IMR-90 (cell line): ENCODE results near the gene TRIM24. TPM values are rescaled to one million over a fixed set of nuclear protein-coding genes. Genes with fewer than 3 reads are reported as not detected.

Experiments
- ATAC-seq: fragments of 200-7000 bp; cut with Tn5 transposase; 2 replicates; pipeline ENCODE4 v1.9.1; 2020; ENCODE audit warnings: low read depth, mild to moderate bottlenecking, moderate library complexity
- BruUV-seq: library from RNA; stranded (reverse); fragments of 400-500 nt; replicated peaks from 2 replicates; lab custom pipeline; 2021; lab: Mats Ljungman, UMichigan
- CTCF ChIA-PET: fragments of 300-600 bp; formaldehyde crosslinking; extraction: SDS; loops from one replicate; lab custom pipeline; 2021; ENCODE audit warnings: antibody characterized with exemption; lab: Yijun Ruan, JAX
- POLR2A ChIA-PET: fragments of 300-600 bp; sonication (Branson Sonifier 250); formaldehyde crosslinking; loops from one replicate; lab custom pipeline; 2022; ENCODE audit warnings: antibody characterized with exemption; ENCODE audit not compliant: unreplicated experiment; lab: Charles Lee
- DNase-seq: peaks from one replicate; pipeline ENCODE4 v3.0.0; 2013
- H2AFZ ChIP-seq: replicated peaks from 2 replicates; pipeline ENCODE3; 2013; ENCODE audit warnings: low read length, mild to moderate bottlenecking; ENCODE audit not compliant: poor library complexity
- H2AK5ac ChIP-seq: 2 replicates; pipeline ENCODE4 v1.6.1; 2013; ENCODE audit warnings: low read depth, low read length, inconsistent platforms
- H2AK9ac ChIP-seq: replicated peaks from 2 replicates; pipeline ENCODE3; 2013; ENCODE audit warnings: mild to moderate bottlenecking, low read depth, low read length, moderate library complexity; ENCODE audit not compliant: poor library complexity
- H2BK120ac ChIP-seq: 2 replicates; pipeline ENCODE4 v1.6.1; 2013; ENCODE audit warnings: low read depth, low read length, inconsistent platforms
- H2BK15ac ChIP-seq: 3 replicates; pipeline ENCODE4 v1.6.1; 2013; ENCODE audit warnings: low read depth, low read length, inconsistent platforms
- H2BK20ac ChIP-seq: 2 replicates; pipeline ENCODE4 v1.6.1; 2013; ENCODE audit warnings: low read depth, mild to moderate bottlenecking, inconsistent platforms, low read length, moderate library complexity
- H2BK5ac ChIP-seq: 2 replicates; pipeline ENCODE4 v1.6.1; 2013; ENCODE audit warnings: mild to moderate bottlenecking, low read depth, low read length, inconsistent platforms; ENCODE audit not compliant: poor library complexity, severe bottlenecking
- H3K14ac ChIP-seq: replicated peaks from 2 replicates; pipeline ENCODE4 v1.6.1; 2013; ENCODE audit warnings: low read depth, low read length, inconsistent platforms
- H3K18ac ChIP-seq: 2 replicates; pipeline ENCODE4 v1.6.1; 2013; ENCODE audit warnings: low read depth, low read length, control low read depth
- H3K23ac ChIP-seq: 2 replicates; pipeline ENCODE4 v1.6.1; 2013; ENCODE audit warnings: low read depth, low read length, inconsistent platforms
- H3K27ac ChIP-seq: 2 replicates; pipeline ENCODE4 v1.5.1; 2013; ENCODE audit warnings: mild to moderate bottlenecking, control low read depth, low read length; ENCODE audit not compliant: insufficient read depth
- H3K27me3 ChIP-seq: 2 replicates; pipeline ENCODE4 v1.6.1; 2013; ENCODE audit warnings: low read length; ENCODE audit not compliant: control insufficient read depth, insufficient read depth
- H3K36me3 ChIP-seq: 2 replicates; pipeline ENCODE4 v1.6.1; 2013; ENCODE audit warnings: low read length, mixed read lengths; ENCODE audit not compliant: control insufficient read depth, insufficient read depth
- H3K4ac ChIP-seq: 2 replicates; pipeline ENCODE4 v1.6.1; 2013; ENCODE audit warnings: low read depth, low read length, inconsistent platforms
- H3K4me1 ChIP-seq: 2 replicates; pipeline ENCODE4 v1.6.1; 2013; ENCODE audit warnings: low read length, mixed read lengths; ENCODE audit not compliant: control insufficient read depth, insufficient read depth
- H3K4me2 ChIP-seq: 2 replicates; pipeline ENCODE4 v1.6.1; 2013; ENCODE audit warnings: low read depth, mild to moderate bottlenecking, control low read depth, low read length, moderate library complexity
- H3K4me3 ChIP-seq: 2 replicates; pipeline ENCODE4 v1.5.1; 2013; ENCODE audit warnings: low read depth, mild to moderate bottlenecking, control low read depth, low read length, moderate library complexity; ENCODE audit not compliant: insufficient read depth
- H3K56ac ChIP-seq: 2 replicates; pipeline ENCODE4 v1.6.1; 2013; ENCODE audit warnings: low read length, inconsistent platforms; ENCODE audit not compliant: insufficient read depth; ENCODE audit errors: extremely low read depth
- H3K79me1 ChIP-seq, 2 experiments: 2 replicates each; pipeline ENCODE4 v1.6.1; 2013; ENCODE audit warnings: low read length in 2 of 2, inconsistent platforms in 1 of 2, low read depth in 1 of 2
- H3K9ac ChIP-seq: 2 replicates; pipeline ENCODE4 v1.6.1; 2013; ENCODE audit warnings: low read depth, low read length, control low read depth
- H3K9me1 ChIP-seq: 2 replicates; pipeline ENCODE4 v1.6.1; 2013; ENCODE audit warnings: low read length, inconsistent platforms; ENCODE audit not compliant: insufficient read depth
- H3K9me3 ChIP-seq: 2 replicates; pipeline ENCODE4 v1.6.1; 2013; ENCODE audit warnings: low read length; ENCODE audit not compliant: control insufficient read depth, insufficient read depth
- H4K20me1 ChIP-seq: 2 replicates; pipeline ENCODE4 v1.6.1; 2013; ENCODE audit warnings: low read length, inconsistent platforms; ENCODE audit not compliant: insufficient read depth
- H4K5ac ChIP-seq: 2 replicates; pipeline ENCODE4 v1.6.1; 2013; ENCODE audit warnings: mild to moderate bottlenecking, low read depth, low read length, control low read depth
- H4K8ac ChIP-seq, 2 experiments: 2 replicates each; pipeline ENCODE4 v1.6.1; 2013; ENCODE audit warnings: low read depth in 2 of 2, low read length in 2 of 2, control low read depth in 1 of 2, inconsistent platforms in 1 of 2
- H4K91ac ChIP-seq: 2 replicates; pipeline ENCODE4 v1.6.1; 2013; ENCODE audit warnings: low read depth, low read length, inconsistent platforms; ENCODE audit not compliant: insufficient read depth
- BHLHE40 ChIP-seq: fragments of 150-350 bp; IDR thresholded peaks from 2 replicates; pipeline ENCODE4 v1.6.1; 2016; ENCODE audit warnings: mild to moderate bottlenecking, low read depth, low read length
- CEBPB ChIP-seq: IDR thresholded peaks from 2 replicates; pipeline ENCODE4 v1.6.1; 2012; ENCODE audit warnings: low read depth, low read length, improper control_type of control experiment
- CHD1 ChIP-seq: IDR thresholded peaks from 2 replicates; pipeline ENCODE4 v1.6.1; 2012; ENCODE audit warnings: low read depth, low read length, improper control_type of control experiment
- FOS ChIP-seq: fragments of 150-350 bp; IDR thresholded peaks from 2 replicates; pipeline ENCODE4 v1.6.1; 2016; ENCODE audit warnings: low read depth, low read length
- MAFK ChIP-seq: IDR thresholded peaks from 2 replicates; pipeline ENCODE4 v1.6.1; 2012; ENCODE audit warnings: low read depth, low read length, improper control_type of control experiment
- MAZ ChIP-seq: IDR thresholded peaks from 2 replicates; pipeline ENCODE4 v1.6.1; 2012; ENCODE audit warnings: low read depth, mild to moderate bottlenecking, low read length, improper control_type of control experiment, moderate library complexity, borderline replicate concordance
- MXI1 ChIP-seq: IDR thresholded peaks from 2 replicates; pipeline ENCODE4 v1.6.1; 2012; ENCODE audit warnings: low read depth, mild to moderate bottlenecking, low read length, moderate library complexity, borderline replicate concordance
- NFE2L2 ChIP-seq: fragments of 150-350 bp; IDR thresholded peaks from 2 replicates; pipeline ENCODE4 v1.6.1; 2016; ENCODE audit warnings: low read depth, mild to moderate bottlenecking, low read length
- POLR2A ChIP-seq: IDR thresholded peaks from 2 replicates; pipeline ENCODE4 v1.6.1; 2012; ENCODE audit warnings: mild to moderate bottlenecking, low read depth, low read length
- RAD21 ChIP-seq: IDR thresholded peaks from 2 replicates; pipeline ENCODE4 v1.6.1; 2012; ENCODE audit warnings: low read length, improper control_type of control experiment
- RCOR1 ChIP-seq: IDR thresholded peaks from 2 replicates; pipeline ENCODE4 v1.6.1; 2012; ENCODE audit warnings: mild to moderate bottlenecking, low read length, improper control_type of control experiment; ENCODE audit not compliant: insufficient replicate concordance
- RFX5 ChIP-seq: IDR thresholded peaks from 2 replicates; pipeline ENCODE4 v1.8.0; 2012; ENCODE audit warnings: low read depth, mild to moderate bottlenecking, low read length, moderate library complexity
- SMC3 ChIP-seq: fragments of 150-350 bp; IDR thresholded peaks from 2 replicates; pipeline ENCODE4 v1.6.1; 2016; ENCODE audit warnings: low read depth, mild to moderate bottlenecking, antibody characterized with exemption, low read length, moderate library complexity
- WGBS, 2 experiments: methylation state at CpG; one replicate each; pipeline versions ENCODE4 v1.1.5 to v1.1.7; 2013; ENCODE audit warnings: missing lambda C conversion rate in 2 of 2; ENCODE audit not compliant: insufficient read length in 1 of 2; ENCODE audit errors: extremely low coverage in 2 of 2; 5-methylcytosine and 5-hydroxymethylcytosine counted together
- dilution Hi-C: fragments of 300-500 bp; cut with HindIII; formaldehyde crosslinking; loops from one replicate; pipeline ENCODE4 v1.14.3; 2018; ENCODE audit warnings: low sequenced_read_pairs; ENCODE audit not compliant: unreplicated experiment
- in situ Hi-C: fragments of 300-500 bp; cut with MboI; formaldehyde crosslinking; loops from 3 replicates; pipeline ENCODE4 v1.14.3; 2019; ENCODE audit warnings: low sequenced_read_pairs, inconsistent platforms, mixed read lengths
- intact Hi-C: fragments of 100-400 bp; cut with micrococcal nuclease; formaldehyde crosslinking; loops from 2 replicates; pipeline ENCODE4 v1.10.0; 2022
- polyA plus RNA-seq, 3 experiments: library from polyadenylated mRNA; depleted of rRNA; stranded (reverse); fragments of >200 nt; gene quantifications; 2 replicates each; pipeline ENCODE4 v1.2.3, GENCODE V29; 2012; ENCODE audit warnings: low replicate concordance in 1 of 3
- total RNA-seq: library from RNA; depleted of rRNA; stranded (reverse); fragments of >200 nt; gene quantifications from 2 replicates; pipeline ENCODE4 v1.2.3, GENCODE V29; 2012
- TF ChIP-seq, protein P1 (sequence below): fragments of 150-350 bp; IDR thresholded peaks from 2 replicates; pipeline ENCODE4 v1.6.1; 2016; ENCODE audit warnings: low read depth, mild to moderate bottlenecking, low read length, moderate library complexity, borderline replicate concordance
- TF ChIP-seq, protein P2 (sequence below): conservative IDR thresholded peaks from 2 replicates; pipeline ENCODE4 v1.5.1; 2012; ENCODE audit warnings: mild to moderate bottlenecking, low read depth, low read length, improper control_type of control experiment
- TF ChIP-seq, protein P3 (sequence below): fragments of 150-350 bp; IDR thresholded peaks from 2 replicates; pipeline ENCODE4 v1.6.1; 2017; ENCODE audit warnings: mild to moderate bottlenecking, antibody characterized with exemption, low read length, low read depth

TRIM24 gene
- total and polyA plus RNA-seq, 2 of the 4 experiments (the other 2 are of a cell fraction): 4.1 to 5.7 TPM

DNA sequence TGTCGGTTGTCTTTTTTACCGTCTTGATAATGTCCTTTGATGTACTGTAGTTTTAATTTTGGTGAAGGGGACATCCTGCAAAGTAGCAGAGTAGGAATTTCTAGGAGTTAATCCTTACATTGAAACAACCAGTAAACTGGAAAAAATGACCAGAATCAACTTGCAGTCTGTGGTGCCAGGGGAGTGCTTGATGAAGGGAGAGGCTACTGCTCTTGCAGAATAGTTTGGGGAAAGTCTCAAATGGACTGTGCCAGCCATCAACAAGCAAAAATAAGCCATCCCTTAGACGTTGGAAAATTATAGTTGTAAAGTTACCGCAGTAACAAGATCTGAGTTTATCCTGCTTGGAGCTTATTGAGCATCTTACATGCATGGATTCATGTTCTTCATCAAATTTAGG, 32.4 kb downstream of the TRIM24 start:
- no peak overlapping the region for H3K27ac ChIP-seq
- H2BK5ac ChIP-seq: no peak overlapping the region
- H2BK15ac ChIP-seq: no peak overlapping the region
- no peak overlapping the region for H3K4ac ChIP-seq
- no peaks in the 10 kb centered on the region for H3K9me3 ChIP-seq
- peaks cover 12 to 15% of the 10 kb centered on the region in 2 experiments; a peak in 3 of 4 replicates for H3K79me1 ChIP-seq
- no peaks in the 10 kb centered on the region for H3K27me3 ChIP-seq
- dilution Hi-C loops: no loop called here
- H2AFZ ChIP-seq: no peak overlapping the region
- TF ChIP-seq CHD1: no peak
- TF ChIP-seq CEBPB: no peak
- no peak for TF ChIP-seq MAZ
- TF ChIP-seq MXI1: no peak
- TF ChIP-seq, protein P1, sequence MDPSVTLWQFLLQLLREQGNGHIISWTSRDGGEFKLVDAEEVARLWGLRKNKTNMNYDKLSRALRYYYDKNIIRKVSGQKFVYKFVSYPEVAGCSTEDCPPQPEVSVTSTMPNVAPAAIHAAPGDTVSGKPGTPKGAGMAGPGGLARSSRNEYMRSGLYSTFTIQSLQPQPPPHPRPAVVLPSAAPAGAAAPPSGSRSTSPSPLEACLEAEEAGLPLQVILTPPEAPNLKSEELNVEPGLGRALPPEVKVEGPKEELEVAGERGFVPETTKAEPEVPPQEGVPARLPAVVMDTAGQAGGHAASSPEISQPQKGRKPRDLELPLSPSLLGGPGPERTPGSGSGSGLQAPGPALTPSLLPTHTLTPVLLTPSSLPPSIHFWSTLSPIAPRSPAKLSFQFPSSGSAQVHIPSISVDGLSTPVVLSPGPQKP: no peak
- TF ChIP-seq NFE2L2: no peak
- no peak for TF ChIP-seq FOS
- no peak for TF ChIP-seq MAFK
- TF ChIP-seq RAD21: no peak
- no peak for TF ChIP-seq RCOR1
- TF ChIP-seq POLR2A: no peak
- TF ChIP-seq, protein P2, sequence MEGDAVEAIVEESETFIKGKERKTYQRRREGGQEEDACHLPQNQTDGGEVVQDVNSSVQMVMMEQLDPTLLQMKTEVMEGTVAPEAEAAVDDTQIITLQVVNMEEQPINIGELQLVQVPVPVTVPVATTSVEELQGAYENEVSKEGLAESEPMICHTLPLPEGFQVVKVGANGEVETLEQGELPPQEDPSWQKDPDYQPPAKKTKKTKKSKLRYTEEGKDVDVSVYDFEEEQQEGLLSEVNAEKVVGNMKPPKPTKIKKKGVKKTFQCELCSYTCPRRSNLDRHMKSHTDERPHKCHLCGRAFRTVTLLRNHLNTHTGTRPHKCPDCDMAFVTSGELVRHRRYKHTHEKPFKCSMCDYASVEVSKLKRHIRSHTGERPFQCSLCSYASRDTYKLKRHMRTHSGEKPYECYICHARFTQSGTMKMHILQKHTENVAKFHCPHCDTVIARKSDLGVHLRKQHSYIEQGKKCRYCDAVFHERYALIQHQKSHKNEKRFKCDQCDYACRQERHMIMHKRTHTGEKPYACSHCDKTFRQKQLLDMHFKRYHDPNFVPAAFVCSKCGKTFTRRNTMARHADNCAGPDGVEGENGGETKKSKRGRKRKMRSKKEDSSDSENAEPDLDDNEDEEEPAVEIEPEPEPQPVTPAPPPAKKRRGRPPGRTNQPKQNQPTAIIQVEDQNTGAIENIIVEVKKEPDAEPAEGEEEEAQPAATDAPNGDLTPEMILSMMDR: no peak
- no peak for TF ChIP-seq RFX5
- TF ChIP-seq BHLHE40: no peak
- TF ChIP-seq SMC3: no peak
- TF ChIP-seq, protein P3, sequence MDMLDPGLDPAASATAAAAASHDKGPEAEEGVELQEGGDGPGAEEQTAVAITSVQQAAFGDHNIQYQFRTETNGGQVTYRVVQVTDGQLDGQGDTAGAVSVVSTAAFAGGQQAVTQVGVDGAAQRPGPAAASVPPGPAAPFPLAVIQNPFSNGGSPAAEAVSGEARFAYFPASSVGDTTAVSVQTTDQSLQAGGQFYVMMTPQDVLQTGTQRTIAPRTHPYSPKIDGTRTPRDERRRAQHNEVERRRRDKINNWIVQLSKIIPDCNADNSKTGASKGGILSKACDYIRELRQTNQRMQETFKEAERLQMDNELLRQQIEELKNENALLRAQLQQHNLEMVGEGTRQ: no peak
- no CpG with 5 or more reads among the region's 4 CpGs for WGBS, 2 experiments
- H3K4me2 ChIP-seq: no peak overlapping the region
- no peak overlapping the region for H4K8ac ChIP-seq
- no peaks in the 10 kb centered on the region for H3K4me1 ChIP-seq
- no peaks in the 10 kb centered on the region for H4K20me1 ChIP-seq
- no peaks in the 10 kb centered on the region for H3K9me1 ChIP-seq
- no peak overlapping the region for H3K4me3 ChIP-seq
- ATAC-seq: no peak
- H2BK120ac ChIP-seq: no peak overlapping the region
- no TSS peak for BruUV-seq
- ChIA-PET POLR2A (no interaction called here), CTCF (interaction anchor here (0.5 to 0.9 kb wide), 2 partner anchors 14 to 147 kb away, joined by 3 read pairs; no protein-coding TSS in a partner anchor)
- DNase-seq: no peak
- no peaks in the 10 kb centered on the region for H3K36me3 ChIP-seq
- intact Hi-C loops: no loop called here
- no peak overlapping the region for H2BK20ac ChIP-seq
- H4K5ac ChIP-seq: no peak overlapping the region
- H3K9ac ChIP-seq: no peak overlapping the region
- no peak overlapping the region for H3K14ac ChIP-seq
- no peak overlapping the region for H2AK9ac ChIP-seq
- H2AK5ac ChIP-seq: no peak overlapping the region
- H3K23ac ChIP-seq: no peak overlapping the region
- H3K56ac ChIP-seq: no peak overlapping the region
- H3K18ac ChIP-seq: no peak overlapping the region
- in situ Hi-C loops: no loop called here
- H4K91ac ChIP-seq: no peak overlapping the region
